GM12878 (cell line): Measurements from ENCODE around the gene C1QTNF3.

Experiments
- CTCF ChIP-seq, 3 experiments: IDR thresholded peaks in 2 of 3; conservative IDR thresholded peaks in 1 of 3; 2 replicates each; pipeline ENCODE4 v1.5.1; 2011; ENCODE audit warnings: low read depth in 3 of 3, low read length in 3 of 3, mild to moderate bottlenecking in 3 of 3, control low read depth in 2 of 3, moderate library complexity in 2 of 3, inconsistent platforms in 1 of 3, mixed read lengths in 1 of 3; ENCODE audit not compliant: control insufficient read depth in 2 of 3, insufficient read depth in 1 of 3; ENCODE audit errors: extremely low read depth in 1 of 3
- EP300 ChIP-seq, 2 experiments: fragments of 150-350 bp in 1 of 2; IDR thresholded peaks; 2 replicates each; pipeline ENCODE4 v1.6.1; 2011 to 2012; ENCODE audit warnings: low read depth in 2 of 2, low read length in 2 of 2, borderline replicate concordance in 1 of 2, improper control_type of control experiment in 1 of 2, inconsistent platforms in 1 of 2; ENCODE audit not compliant: control insufficient read depth in 1 of 2
- FOS ChIP-seq: IDR thresholded peaks from 3 replicates; pipeline ENCODE4 v1.6.1; 2011; ENCODE audit warnings: borderline replicate concordance; ENCODE audit not compliant: insufficient read length; ENCODE audit errors: extremely low read depth
- HCFC1 ChIP-seq: fragments of 150-350 bp; IDR thresholded peaks from 2 replicates; pipeline ENCODE4 v1.6.1; 2014; ENCODE audit warnings: low read length
- IRF3 ChIP-seq: fragments of 450-650 bp; IDR thresholded peaks from 2 replicates; pipeline ENCODE4 v1.6.1; 2014; ENCODE audit warnings: mild to moderate bottlenecking
- SIN3A ChIP-seq: IDR thresholded peaks from 2 replicates; pipeline ENCODE4 v1.6.1; 2012; ENCODE audit warnings: low read depth, low read length, improper control_type of control experiment
- ZBTB33 ChIP-seq: fragments of 450-650 bp; IDR thresholded peaks from 2 replicates; pipeline ENCODE4 v1.6.1; 2017; ENCODE audit warnings: mild to moderate bottlenecking
- TF ChIP-seq, protein P1 (sequence below): IDR thresholded peaks from 2 replicates; pipeline ENCODE4 v1.6.1; 2012; ENCODE audit warnings: mild to moderate bottlenecking, low read depth, low read length
- TF ChIP-seq, protein P2 (sequence below): IDR thresholded peaks from 2 replicates; pipeline ENCODE4 v1.6.1; 2012; ENCODE audit warnings: low read depth, low read length, improper control_type of control experiment
- TF ChIP-seq, protein P3 (sequence below): IDR thresholded peaks from 2 replicates; pipeline ENCODE4 v1.6.1; 2012; ENCODE audit warnings: low read length, inconsistent platforms

- TF ChIP-seq CTCF (IDR thresholded peaks at IDR 0.05 in 2 of 3, conservative IDR thresholded peaks at IDR 0.05 in 1 of 3; ENCODE audit: control insufficient read depth in 2 of 3, extremely low read depth in 1 of 3, insufficient read depth in 1 of 3, low read depth in 3 of 3, low read length in 3 of 3), result no peak
- TF ChIP-seq, protein P1, sequence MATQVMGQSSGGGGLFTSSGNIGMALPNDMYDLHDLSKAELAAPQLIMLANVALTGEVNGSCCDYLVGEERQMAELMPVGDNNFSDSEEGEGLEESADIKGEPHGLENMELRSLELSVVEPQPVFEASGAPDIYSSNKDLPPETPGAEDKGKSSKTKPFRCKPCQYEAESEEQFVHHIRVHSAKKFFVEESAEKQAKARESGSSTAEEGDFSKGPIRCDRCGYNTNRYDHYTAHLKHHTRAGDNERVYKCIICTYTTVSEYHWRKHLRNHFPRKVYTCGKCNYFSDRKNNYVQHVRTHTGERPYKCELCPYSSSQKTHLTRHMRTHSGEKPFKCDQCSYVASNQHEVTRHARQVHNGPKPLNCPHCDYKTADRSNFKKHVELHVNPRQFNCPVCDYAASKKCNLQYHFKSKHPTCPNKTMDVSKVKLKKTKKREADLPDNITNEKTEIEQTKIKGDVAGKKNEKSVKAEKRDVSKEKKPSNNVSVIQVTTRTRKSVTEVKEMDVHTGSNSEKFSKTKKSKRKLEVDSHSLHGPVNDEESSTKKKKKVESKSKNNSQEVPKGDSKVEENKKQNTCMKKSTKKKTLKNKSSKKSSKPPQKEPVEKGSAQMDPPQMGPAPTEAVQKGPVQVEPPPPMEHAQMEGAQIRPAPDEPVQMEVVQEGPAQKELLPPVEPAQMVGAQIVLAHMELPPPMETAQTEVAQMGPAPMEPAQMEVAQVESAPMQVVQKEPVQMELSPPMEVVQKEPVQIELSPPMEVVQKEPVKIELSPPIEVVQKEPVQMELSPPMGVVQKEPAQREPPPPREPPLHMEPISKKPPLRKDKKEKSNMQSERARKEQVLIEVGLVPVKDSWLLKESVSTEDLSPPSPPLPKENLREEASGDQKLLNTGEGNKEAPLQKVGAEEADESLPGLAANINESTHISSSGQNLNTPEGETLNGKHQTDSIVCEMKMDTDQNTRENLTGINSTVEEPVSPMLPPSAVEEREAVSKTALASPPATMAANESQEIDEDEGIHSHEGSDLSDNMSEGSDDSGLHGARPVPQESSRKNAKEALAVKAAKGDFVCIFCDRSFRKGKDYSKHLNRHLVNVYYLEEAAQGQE, result no peak
- TF ChIP-seq, protein P2, sequence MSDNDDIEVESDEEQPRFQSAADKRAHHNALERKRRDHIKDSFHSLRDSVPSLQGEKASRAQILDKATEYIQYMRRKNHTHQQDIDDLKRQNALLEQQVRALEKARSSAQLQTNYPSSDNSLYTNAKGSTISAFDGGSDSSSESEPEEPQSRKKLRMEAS, result no peak
- TF ChIP-seq, protein P3, sequence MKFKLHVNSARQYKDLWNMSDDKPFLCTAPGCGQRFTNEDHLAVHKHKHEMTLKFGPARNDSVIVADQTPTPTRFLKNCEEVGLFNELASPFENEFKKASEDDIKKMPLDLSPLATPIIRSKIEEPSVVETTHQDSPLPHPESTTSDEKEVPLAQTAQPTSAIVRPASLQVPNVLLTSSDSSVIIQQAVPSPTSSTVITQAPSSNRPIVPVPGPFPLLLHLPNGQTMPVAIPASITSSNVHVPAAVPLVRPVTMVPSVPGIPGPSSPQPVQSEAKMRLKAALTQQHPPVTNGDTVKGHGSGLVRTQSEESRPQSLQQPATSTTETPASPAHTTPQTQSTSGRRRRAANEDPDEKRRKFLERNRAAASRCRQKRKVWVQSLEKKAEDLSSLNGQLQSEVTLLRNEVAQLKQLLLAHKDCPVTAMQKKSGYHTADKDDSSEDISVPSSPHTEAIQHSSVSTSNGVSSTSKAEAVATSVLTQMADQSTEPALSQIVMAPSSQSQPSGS, result no peak
- no peak for TF ChIP-seq ZBTB33
- TF ChIP-seq IRF3, result no peak
- TF ChIP-seq HCFC1, result no peak
- TF ChIP-seq EP300 (IDR thresholded peaks at IDR 0.05; ENCODE audit: borderline replicate concordance in 1 of 2, control insufficient read depth in 1 of 2, low read depth in 2 of 2, low read length in 2 of 2), result no peak
- TF ChIP-seq FOS, result no peak
- TF ChIP-seq SIN3A, result no peak
Measured at GRCh38 chr5:33999978-34000377, 43.0 kb downstream of the C1QTNF3 start.
